NB4 (cell line): Measurements from ENCODE around the gene C4orf51.
"Not testable (repeated sequence)": the region's sequence is repeated elsewhere in the genome, so short reads cannot be mapped to it uniquely, and the experiment has no call there.

Experiments
- DNase-seq: peaks from one replicate; pipeline ENCODE4 v3.0.0; 2010; ENCODE audit warnings: low read depth
- H3K4me3 ChIP-seq: one replicate; pipeline ENCODE4 v1.5.1; 2011; ENCODE audit warnings: mild to moderate bottlenecking, low read depth, low read length, moderate library complexity
- MYC ChIP-seq: IDR thresholded peaks from 2 replicates; pipeline ENCODE4 v1.6.1; 2011; ENCODE audit warnings: low read depth, low read length
- POLR2A ChIP-seq: IDR thresholded peaks from 2 replicates; pipeline ENCODE4 v1.6.1; 2011; ENCODE audit warnings: mild to moderate bottlenecking; ENCODE audit not compliant: insufficient read length; ENCODE audit errors: extremely low read depth
- TF ChIP-seq, protein P1 (sequence below): IDR thresholded peaks from 2 replicates; pipeline ENCODE4 v1.6.1; 2011; ENCODE audit warnings: low read depth, low read length
- TF ChIP-seq, protein P2 (sequence below): IDR thresholded peaks from one replicate; pipeline ENCODE4 v1.5.1; 2012; ENCODE audit warnings: low read depth, low read length

C4orf51 gene

DNA sequence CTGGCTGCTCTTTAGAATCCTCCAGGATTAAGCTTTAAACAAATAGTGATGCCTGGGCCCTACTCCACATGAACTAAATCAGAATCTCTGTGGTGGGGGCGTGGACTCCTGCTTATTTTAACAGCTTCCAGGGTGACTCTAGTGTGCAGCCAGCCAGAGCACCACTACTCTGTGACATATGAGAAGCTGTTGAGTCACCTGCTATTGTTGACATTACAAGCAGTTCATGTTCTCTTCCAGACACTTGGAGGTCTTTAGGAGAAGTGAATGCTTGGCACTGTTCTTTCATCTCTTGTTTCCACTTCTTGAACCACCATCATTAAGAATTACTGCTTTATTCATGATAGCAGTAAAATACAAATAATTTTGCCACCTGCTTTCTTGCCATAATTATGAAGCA, 426 bp upstream of the C4orf51 start:
- TF ChIP-seq MYC, result no peak
- TF ChIP-seq, protein P1, sequence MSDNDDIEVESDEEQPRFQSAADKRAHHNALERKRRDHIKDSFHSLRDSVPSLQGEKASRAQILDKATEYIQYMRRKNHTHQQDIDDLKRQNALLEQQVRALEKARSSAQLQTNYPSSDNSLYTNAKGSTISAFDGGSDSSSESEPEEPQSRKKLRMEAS, result no peak
- TF ChIP-seq POLR2A, result no peak
- TF ChIP-seq, protein P2, sequence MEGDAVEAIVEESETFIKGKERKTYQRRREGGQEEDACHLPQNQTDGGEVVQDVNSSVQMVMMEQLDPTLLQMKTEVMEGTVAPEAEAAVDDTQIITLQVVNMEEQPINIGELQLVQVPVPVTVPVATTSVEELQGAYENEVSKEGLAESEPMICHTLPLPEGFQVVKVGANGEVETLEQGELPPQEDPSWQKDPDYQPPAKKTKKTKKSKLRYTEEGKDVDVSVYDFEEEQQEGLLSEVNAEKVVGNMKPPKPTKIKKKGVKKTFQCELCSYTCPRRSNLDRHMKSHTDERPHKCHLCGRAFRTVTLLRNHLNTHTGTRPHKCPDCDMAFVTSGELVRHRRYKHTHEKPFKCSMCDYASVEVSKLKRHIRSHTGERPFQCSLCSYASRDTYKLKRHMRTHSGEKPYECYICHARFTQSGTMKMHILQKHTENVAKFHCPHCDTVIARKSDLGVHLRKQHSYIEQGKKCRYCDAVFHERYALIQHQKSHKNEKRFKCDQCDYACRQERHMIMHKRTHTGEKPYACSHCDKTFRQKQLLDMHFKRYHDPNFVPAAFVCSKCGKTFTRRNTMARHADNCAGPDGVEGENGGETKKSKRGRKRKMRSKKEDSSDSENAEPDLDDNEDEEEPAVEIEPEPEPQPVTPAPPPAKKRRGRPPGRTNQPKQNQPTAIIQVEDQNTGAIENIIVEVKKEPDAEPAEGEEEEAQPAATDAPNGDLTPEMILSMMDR, result no peak
- no peak overlapping the region for H3K4me3 ChIP-seq
- DNase-seq, result no peak

DNA sequence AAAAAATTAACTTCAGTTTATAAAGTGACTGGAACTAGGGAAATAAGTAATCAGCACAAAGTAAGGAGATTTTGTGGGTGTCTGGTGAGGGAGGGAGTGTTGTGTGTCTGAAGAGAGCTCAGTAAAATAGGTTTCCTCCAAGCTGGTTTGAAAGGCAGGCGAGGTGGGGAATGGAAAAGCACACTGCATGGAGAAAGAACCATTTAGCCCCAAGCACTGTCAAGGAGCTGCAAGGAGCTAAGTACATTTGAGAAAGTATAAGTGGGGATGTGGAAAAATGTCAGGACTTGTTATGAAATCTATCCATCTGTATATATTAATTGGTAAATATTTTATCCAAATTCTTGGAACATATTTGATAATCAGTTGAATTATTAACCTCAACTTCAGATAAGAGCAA, 956 bp downstream of the C4orf51 start:
- DNase-seq, result no peak
- no peak overlapping the region for H3K4me3 ChIP-seq
- TF ChIP-seq POLR2A (no peak), MYC (no peak)
- TF ChIP-seq, protein P1, result no peak
- TF ChIP-seq, protein P2, result no peak

DNA sequence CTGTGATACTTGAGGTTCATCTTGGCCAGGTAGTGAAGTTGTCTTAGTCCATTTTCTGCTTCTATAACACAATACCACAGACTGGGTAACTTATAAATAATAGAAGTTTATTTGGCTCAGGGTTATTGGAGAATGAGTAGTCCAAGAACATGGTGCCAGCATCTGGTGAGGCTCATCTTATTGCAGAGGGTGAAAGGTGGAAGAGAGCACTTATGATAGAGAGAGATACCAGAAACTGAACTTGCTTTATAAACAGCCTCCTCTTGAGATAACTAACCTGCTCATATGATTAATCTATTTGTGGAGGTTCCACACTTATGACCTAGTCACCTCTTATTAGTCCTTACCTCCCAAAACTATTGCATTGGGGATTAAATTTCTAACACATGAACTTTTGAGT, 1.6 kb downstream of the C4orf51 start:
- DNase-seq, result no peak
- no peak overlapping the region for H3K4me3 ChIP-seq
- TF ChIP-seq, protein P1, result no peak
- TF ChIP-seq MYC (no peak), POLR2A (no peak)
- TF ChIP-seq, protein P2, result no peak

DNA sequence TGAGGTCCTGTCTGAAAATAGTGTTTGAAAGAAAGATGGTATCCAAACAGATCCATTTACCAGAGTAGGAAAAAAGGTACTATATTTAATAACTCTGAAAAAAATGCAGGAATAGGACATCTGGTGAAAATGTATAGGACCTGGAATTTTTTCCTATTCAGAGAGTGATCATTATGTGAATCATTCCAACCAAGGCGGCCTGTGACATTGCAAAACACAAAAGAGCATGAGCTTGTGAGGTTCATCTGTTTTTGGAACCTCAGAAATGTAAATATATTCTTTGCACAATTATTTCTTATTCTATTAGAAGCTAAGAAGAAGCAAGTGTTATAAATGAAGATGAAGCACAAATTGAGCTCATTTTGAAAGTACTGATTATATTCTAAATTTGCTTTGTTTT, 2.0 kb downstream of the C4orf51 start:
- TF ChIP-seq, protein P2, result no peak
- TF ChIP-seq, protein P1, result no peak
- H3K4me3 ChIP-seq, result no peak overlapping the region
- no peak for DNase-seq

DNA sequence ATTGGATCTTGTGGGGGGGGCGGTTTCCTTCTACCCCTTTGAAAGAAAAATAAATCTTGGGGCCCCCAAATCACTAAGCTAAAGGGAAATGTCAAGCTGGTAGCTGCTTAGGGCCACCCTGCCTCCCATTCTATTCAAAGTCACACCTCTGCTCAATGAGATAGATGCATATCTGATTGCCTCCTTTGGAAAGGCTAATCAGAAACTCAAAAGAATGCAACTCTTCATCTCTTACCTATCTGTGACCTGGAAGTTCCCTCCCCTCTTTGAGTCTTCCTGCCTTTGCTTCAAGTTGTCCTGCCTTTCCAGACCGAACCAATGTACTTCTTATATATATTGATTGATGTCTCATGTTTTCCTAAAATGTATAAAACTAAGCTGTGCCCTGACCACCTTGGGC, 7.0 kb downstream of the C4orf51 start:
- TF ChIP-seq POLR2A (no peak), MYC (no peak)
- TF ChIP-seq, protein P2, result no peak
- TF ChIP-seq, protein P1, result no peak
- DNase-seq, result no peak
- no peak overlapping the region for H3K4me3 ChIP-seq

DNA sequence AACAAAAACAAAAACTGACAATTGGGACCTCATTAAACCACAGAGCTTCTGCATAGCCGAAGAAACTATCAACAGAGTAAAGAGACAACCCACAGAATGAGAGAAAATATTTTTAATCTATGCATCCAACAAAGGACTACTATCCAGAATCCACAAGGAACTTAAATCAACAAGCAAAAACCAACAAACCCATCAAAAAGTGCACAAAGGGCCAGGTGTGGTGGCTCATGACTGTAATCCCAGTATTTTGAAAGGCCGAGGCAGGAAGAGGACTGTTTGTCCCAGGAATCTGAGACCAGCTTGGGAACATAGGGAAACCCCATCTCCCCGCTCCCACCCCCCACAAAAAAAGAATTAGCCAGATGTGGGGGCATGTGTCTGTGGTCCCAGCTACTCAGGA, 10.7 kb downstream of the C4orf51 start:
- TF ChIP-seq, protein P1, result no peak
- no peak for TF ChIP-seq MYC
- TF ChIP-seq POLR2A, result no peak
- H3K4me3 ChIP-seq, result no peak overlapping the region
- DNase-seq, result no peak

DNA sequence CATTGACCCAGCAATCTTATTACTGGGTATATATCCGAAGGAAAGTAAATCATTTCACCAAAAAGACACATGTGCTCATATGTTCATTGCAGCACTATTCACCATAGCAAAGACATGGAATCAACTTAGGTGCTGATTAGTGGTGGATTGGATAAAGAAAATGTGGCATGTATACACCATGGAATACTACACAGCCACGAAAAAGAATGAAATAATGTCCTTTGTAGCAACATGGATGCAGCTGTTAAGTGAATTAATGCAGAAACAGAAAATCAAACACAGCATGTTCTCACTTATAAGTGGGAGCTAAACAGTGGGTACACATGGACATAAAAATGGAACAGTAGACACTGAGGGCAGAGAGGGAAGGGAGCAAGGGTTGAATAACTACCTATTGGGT, 11.5 kb downstream of the C4orf51 start:
- DNase-seq, H3K4me3 ChIP-seq: not testable (repeated sequence)
